ENCODE data around the gene TACC2.

TACC2 gene

DNA sequence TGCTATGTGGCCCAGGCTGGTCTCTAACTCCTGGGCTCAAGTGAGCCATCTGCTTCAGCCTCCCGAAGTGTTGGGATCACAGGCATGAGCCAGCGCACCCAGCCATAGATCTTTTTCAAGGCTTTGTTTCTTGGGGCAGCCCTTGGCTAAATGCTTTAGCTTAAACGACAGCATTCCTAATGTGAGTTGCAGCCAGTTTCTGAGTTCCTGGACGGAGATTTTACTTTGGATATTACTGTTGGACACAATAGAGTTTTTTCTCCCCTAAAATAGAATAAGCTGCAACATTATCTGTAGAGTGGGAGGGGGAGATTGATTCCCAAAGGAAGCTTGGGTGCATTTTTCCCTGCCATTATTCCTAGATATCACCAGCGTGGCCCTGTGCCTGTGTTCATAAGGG lies 179.1 kb downstream of the TACC2 start:
- DNase-seq (ENCODE audit: low read depth, low spot score), result no peak

DNA sequence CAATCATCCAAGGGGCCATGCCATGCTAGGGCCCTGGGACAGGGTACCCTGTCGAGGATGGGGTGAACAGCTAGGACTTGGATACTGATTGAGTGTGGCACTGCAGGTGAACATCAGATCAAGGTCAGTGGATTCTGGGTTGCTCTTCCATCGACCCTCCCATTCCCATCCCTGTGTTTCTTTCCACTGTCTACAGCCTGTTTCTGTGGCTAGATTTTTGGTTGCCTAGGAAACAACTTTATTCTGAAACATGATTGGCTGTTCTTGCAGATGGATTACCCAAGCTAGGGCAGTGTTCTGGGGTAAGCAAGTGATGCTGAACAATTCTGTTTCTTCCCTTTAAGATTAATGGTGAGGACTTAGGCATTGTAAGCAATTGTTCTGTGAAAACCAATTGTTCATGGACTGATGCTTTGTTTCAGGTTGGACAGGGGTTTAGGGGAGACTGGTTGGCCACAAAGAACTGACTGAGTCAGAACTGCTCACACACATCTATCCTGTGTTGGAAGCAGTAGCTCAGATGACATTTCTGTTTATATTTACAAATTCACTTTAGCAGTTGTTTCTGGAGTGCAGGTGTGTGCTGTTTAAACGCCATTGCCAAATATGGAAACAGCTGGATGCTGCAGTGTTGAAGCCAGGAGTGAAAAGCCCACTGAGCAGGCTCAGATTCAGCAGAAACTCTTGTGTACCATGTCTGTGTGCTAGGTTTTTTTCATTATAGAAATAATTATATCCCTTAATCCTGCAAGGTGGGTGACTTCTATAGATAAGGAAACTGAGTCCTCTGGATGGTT lies 179.8 kb downstream of the TACC2 start:
- no peak for DNase-seq (ENCODE audit: low read depth, low spot score)

DNA sequence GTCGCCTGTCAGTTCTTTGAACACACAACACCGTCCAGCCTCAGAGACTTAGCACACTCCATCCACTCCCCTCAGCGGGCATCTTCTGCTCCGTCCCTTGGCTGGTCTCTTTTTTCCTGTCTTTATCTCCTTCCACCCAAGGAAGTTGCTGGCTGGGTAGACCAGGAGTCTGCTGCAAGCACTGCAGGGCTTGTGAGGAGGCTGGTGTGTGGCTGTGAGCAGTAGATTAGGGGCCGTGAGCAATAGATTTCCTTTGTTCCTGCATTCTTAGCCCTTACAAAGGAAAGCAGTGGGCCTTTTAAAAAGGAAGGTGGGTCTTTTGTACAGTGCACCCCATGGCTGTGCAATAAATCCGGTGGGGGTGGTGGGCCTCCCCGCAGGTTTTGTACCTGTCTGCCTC lies 181.8 kb downstream of the TACC2 start:
- no peak for DNase-seq (ENCODE audit: low read depth, low spot score)

DNA sequence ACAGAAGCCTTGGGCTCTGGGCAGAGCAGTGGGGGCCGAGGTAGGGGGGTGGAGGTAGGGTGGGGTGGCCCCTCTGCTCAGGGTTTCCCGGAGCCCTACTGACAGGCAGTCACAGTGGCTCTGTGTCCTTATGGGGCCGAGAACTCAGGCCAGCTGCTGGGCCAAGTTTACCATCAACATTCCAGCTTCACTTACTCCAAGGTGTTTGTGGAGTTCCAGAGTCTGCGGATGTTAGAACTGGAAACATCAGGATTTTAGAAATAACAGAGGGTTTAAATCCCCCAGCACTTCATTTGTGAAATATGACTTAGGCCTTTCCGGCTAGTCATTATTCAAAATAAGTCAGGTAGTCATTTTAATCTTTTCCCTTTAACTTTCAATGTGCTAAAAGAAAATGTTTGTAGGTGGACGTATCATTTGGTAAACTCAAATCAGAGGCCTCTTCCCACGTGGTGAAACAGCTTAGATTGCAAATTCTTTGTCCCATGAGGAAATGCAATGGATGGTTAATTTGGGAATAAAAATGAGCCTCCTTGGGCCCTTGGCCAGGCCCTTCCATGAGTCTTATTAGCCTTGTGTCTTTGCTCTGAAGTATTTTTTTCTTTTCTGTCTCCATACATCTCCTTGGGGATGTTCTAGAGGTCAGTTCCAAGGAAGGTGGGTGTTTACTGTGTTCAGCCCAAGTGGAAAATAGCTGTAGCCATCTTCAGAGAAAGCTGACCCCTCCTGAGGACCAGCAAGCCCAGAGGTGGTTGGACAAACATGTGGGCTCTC lies 182.5 kb downstream of the TACC2 start:
- no peak for DNase-seq (ENCODE audit: low read depth, low spot score)

DNA sequence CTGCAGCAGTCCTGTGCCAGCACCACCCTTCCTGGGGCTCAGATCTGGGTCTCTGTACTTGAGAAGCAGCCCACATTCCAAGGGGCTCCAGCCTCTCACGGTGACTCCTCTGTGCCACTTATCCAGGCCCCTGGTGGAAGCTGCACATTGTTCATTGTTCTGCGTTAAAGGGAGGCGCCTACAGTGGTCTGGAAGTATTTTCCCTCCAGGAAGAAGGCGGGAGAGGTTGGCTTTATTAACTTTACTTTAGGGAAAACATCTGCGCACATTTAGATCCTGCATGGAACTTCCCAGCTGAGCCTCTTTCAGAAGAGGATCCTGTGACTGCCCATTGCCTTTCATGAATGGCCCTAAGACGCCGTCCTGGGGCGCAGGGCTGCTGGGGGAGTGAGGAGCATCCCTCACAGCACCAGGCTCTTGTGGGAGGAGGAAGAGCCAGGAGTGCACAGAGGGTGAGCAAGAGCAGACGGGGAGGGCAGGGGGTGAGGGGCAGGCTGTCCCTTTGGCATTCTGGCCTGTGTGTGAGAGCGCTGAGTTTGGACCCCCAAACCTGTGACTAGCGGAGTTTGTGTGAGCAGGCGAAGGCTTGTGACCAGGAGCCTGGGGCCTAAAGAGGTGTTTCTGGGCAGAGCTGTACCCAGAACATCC lies 183.5 kb downstream of the TACC2 start:
- DNase-seq (ENCODE audit: low read depth, low spot score), result no peak

DNA sequence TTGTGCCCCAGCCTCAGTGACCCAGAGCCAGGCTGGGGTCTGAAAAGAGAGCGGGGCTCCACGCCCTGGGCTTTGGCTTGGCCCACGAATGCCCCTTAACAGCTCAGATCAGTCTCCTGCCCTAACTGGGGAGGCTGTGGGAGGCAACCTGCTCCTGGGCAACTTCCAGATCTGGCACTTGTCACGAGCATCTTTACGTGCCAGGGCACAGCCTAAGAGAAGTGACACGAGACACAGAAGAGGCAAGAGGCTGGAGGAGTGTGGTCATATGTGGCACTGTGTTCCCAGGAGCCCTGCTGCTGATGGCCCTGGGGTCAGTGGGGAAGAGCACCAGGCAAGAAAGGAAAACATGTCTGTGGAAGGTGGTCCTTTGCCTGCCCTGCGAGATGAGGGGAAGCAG lies 184.4 kb downstream of the TACC2 start:
- no peak for DNase-seq (ENCODE audit: low read depth, low spot score)

DNA sequence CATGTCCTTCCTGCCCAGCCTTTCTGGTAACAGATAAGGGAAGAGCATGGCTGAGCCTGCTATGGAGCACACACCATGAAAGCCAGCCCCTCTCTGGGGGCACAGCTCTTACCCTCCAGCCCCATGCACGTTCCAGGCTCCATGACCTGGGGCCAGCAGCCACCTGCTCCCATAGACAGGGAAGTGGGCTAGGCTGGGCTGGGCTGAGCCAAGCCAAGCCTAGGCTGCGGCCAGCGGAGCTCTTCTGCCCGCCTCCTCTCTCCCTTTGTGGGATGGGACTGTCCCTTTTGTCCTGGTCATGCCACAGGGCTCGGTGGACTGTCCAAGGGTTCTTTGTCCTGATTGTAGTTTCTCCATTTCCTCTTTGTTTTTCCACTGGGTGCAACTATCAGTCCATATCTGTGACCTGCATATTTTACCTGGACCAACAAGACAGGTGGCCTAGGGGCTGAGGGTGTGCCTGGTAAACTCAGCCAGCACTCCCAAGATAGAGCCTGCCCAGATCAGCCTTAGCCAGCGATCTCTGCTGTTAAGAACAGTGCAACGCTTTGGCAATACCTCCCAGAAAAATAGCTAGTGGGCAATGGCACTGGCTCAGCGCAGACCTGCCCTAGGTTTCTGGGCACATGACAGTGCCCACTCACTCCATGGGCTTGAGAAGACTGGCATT lies 184.9 kb downstream of the TACC2 start:
- DNase-seq (ENCODE audit: low read depth, low spot score), result no peak

DNA sequence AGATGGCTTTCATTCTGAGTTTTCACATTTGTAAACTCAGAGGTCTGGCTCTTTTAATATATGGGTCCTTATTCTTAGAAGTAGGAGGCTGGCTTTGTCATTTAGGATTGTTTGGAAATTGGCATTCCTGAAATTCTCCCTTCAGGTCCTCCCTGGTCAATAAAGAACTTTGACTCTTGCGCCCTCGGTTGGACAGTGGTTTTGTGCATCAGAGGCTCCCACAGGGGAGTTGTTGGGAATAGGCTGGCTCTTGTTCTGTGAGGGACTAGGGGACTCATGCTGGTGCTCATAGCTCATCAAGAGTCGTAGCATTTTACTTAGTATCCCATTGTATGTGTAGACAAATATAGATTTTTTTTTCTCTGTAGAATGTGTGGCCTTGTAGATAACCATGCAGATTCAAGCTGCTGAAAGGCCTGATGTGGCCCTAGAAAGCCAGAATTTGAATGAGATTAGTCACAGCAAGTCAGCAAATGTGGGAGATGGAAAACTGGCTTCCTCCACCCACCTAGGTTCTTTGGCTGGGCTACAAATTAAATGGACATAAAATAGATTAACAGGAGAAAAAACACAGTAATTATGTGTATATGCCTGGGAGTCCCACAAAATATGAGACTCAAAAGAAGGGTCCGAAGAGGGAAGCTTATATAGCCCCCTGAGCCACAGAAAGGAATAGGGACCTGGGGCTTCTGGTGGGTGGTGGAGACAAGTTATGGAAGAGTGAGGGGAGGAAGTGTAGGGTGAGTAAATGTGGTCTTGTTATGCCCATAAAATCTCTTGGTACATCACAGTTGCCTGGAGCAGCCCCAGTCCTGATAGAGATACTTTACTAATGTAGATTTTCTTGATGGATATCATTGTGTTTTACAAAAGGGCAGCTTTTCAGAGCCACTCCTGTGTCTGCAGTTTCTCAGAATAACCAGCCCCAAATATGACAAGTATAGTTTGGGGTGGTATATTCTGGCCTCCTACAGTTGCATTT lies 187.6 kb downstream of the TACC2 start:
- DNase-seq (ENCODE audit: low read depth, low spot score), result no peak

DNA sequence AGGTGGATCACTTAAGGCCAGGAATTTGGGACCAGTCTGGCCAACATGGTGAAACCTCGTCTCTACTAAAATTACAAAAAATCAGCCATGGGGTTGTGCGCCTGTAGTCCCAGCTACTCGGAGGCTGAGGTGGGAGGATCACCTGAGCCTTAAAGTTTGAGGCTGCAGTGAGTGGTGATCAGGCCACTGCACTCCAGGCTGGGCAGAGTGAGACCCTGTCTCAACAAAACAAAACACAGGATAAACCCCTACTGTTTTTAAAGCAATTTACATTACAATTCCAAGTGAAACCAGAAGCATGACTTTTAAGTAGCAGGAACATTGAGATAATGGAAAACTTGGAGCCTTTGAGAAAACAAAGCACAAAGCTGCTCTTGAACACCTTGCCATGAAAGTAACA lies 189.7 kb downstream of the TACC2 start:
- no peak for DNase-seq (ENCODE audit: low read depth, low spot score)

DNA sequence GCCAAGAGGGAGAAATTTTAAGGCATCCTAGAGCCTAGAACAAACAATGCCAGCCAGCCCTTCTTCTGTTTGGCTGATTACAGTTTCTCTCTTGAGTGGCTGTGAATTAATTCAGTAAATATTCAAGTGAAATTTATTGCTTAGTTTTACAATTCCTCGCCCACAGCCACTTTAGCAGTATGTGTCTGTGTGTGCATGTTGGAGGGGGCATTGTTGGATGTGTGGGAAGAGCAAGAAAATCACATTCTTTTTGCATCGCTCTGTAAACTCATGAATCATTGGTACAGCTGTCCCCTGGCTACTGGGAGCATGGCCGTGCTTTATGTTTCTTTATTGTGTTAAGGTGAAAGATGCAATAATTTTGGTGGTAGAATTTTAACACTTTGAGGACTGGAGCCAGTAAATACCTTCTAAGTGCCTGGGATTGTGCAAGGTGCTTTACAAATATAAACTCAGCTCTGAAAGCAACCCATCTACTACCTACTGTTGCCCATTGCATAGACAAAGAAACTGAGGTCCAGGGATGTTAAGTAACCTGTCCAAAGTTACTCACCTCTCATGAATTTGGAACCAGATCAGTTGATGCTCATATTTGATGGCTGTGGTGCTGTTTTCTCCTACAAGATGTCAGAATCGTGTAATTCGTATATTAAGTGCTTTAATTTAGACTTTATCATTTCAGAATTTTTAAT lies 192.2 kb downstream of the TACC2 start:
- DNase-seq (ENCODE audit: low read depth, low spot score), result no peak

DNA sequence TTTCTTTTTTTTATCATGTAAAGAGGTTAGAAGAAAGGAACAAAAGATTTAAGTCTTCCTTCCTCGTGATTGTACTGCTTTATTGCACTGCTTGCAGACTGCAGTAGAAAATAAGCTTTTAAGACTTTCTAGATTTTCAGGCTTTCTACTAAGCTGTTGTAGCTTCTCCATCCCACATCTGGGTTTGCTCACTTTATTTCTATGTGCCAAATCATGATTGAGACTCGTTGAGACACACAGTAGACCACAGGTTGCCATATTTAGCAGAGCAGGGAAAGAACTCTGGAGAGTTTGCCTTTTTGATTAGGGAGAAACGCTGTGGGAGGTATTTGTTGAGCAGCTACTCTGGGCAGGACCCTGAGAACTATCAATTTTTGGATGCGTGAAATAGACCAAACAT lies 192.9 kb downstream of the TACC2 start:
- DNase-seq (ENCODE audit: low read depth, low spot score), result no peak

DNA sequence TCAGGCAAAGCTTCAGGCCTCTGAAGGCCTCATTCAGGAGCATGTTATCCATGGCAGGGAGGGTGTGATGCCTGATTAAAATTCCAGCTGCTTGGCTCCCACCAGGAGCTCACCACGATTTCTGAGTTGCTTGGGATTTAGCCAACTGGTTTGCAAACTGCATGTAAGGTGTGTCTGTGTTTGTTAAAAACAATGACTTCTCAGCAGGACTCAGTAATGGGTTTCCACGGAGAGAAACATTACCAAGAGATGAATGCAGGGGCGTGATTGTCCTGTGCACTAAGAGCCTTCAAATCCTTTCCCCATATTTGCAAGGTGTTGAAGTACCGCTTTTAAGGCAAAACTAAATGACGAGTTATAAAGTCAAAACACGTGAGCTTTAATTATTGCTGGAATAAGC lies 193.3 kb downstream of the TACC2 start:
- no peak for DNase-seq (ENCODE audit: low read depth, low spot score)

DNA sequence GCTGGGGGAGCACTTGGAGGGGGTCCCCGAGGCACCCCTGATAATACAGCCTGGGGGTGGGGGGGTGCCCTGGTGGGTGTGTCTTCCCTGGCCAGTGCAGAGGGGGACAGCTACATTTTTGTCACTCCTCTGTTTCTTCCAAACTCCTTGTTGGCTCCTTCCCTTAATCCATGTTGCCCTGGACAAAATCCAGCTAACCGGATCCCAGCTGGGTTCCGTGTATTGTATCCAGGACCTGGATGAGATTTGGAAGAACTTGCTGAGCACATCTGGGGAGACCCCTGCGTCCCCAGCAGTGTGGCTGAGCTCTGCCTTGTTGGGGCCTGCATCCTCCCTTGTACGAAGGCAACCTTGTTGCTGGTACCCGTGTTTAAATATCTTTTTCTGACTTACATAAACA lies 195.3 kb downstream of the TACC2 start:
- DNase-seq (ENCODE audit: low read depth, low spot score), result no peak

DNA sequence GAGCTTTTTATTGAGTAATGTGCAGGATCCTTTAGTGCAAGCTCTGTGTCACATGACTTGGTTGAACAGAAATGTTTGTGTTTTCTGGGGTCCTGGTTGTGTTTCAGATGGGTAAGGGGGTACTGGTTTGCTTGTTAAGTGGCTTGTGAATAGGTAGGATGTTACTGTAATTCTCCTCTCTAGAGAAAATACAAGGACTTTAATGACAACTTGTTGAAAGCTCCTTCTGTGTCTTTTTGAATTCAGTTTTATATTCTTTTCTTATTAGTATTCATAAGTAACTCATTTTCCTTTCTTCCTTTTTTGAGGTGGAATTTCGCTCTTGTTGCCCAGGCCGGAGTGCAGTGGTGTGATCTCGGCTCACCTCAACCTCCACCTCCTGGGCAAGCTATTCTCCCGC lies 196.7 kb downstream of the TACC2 start:
- no peak for DNase-seq (ENCODE audit: low read depth, low spot score)

DNA sequence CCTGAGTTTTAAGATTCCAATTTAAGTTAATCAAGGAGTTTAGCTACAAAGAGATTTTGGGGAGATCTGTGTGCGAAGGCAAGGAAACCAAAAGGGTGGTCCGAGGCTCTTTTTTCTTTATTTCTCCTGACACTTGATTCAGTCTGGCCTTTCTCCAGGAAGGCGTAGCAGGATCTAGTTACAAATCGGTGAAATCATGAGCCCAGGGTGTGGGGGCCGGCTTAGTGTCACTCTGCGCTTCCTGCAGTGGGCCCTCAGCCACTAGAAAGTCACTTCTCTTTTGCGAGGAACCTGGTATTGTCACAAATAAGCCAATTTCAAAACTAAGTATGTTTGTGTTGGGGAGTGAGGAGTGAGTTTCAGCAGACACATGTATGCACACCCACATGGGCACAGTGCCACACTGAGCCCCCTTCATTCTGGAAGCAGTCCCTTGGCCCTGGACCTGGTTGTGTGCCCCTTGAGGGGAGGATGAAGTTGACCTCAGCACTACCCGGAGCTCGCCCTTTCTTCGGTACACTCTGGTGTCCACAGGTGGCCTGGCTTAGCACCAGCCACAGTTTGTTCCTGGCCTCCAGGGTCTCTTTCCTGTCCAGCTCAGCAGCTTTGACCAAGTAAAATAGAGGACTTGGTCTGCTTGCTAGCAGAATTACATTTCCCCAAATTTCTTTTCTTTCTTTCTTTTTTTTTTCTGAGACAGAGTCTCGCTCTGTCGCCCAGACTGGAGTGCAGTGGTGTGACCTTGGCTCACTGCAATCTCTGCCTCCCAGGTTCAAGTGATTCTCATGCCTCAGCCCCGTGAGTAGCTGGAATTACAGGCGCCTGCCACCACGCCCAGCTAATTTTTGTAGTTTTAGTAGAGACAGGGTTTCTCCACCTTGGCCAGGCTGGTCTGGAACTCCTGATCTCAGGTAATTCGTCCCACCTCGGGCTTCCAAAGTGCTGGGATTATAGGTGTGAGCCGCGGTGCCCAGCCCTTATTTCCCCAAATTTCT lies 198.2 kb downstream of the TACC2 start:
- no peak for DNase-seq (ENCODE audit: low read depth, low spot score)

DNA sequence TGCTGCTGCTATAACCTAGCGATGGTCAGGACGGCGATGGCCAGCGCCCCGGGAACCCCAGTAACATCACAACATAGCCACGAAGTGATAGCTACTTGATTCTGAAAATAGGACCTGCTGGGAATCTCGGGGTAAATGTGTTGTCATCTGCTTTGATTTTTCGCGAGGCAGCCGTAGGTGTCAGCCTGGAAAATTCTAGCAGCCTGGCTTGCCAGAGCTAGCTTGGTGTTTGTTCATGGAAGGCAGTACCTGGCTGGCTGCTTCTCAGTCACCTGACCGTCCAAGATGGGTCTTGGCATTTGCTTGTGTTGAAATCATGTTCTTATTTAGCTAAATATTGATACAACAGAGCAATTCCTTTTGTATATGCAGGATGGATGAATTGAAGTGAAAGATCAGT lies 199.7 kb downstream of the TACC2 start:
- no peak for DNase-seq (ENCODE audit: low read depth, low spot score)

DNA sequence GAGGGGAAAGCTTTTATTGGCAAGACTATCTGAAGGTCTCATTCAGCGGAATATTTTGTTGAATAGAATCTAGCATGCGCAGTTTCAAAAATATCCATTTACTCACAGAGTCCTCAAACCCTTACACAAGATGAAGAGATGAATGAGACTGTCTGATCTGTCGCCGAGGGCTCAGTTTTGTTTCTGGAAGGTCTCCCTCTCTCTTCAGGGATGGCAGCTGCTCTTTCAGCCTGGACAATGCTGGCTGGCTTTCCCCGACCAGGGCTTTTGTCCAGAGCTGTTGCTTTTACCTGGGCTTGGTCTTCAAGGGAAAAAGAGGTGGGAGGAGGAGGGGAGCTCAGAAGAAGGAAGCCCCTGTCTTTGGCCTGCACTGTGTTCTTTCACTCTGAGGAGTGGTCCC lies 200.2 kb downstream of the TACC2 start:
- DNase-seq (ENCODE audit: low read depth, low spot score), result no peak

DNA sequence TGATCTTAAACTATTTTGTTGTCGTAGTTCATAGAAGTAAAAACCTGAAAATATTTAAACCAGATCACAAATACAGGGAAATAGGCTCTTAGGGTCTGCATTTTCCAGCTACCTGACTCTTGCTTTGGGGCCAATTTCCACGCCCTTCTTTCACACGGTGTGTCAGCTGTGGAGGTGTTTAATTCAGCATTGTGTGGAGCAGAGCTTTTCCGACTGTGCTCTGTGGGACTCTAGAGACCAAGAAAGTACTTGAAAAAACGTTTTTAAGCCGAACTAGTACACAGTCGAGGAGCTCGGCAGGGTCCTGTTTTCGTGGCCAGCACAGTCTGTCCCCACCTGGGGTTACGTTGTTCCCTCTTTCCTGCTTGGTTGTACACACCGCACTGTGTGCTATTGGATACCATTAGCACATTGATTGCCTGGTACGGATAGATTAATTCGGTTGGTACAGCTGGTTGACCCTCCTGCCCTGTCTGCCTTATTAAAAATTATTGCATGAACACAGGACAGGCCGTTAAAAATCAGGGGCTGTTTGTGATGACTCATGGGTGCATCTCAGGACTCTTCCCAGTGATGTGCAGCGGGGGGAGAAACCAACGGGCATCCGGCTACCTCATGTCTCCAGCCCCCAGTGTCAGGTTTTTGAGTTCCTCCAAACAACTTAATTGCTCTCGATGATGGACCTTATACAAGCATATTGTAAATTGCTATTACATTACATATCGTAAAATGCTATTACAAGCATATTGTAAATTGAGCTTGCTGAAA lies 201.4 kb downstream of the TACC2 start:
- no peak for DNase-seq (ENCODE audit: low read depth, low spot score)
